Inflammatory macrophage treated with lipopolysaccharide for 4 hours (primary cell): ENCODE measurements around the gene NTRK1.

Source experiments
- DNase-seq: peaks from one replicate; pipeline ENCODE4 v3.0.0-alpha.2; 2020

The NTRK1 gene

DNA sequence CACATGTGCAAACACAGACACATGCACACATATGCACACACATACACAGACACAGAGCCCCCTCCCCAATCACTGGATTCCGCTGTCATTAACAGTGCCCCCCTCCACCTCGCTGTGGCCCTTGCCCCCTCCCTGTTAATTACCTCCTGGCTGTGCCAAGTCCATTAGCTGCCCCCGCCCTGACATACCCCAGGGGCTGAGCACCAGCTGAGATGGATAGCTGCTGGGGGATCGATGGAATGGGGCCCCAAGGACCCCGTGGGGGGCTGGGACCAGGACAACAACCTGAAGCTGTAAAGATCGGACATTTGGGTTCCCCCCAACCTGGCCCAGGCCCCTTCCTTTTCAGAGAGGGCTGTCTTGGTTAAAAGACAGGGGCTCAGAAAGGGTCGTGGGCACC, 23.3 kb downstream of the NTRK1 start:
- no peak for DNase-seq

DNA sequence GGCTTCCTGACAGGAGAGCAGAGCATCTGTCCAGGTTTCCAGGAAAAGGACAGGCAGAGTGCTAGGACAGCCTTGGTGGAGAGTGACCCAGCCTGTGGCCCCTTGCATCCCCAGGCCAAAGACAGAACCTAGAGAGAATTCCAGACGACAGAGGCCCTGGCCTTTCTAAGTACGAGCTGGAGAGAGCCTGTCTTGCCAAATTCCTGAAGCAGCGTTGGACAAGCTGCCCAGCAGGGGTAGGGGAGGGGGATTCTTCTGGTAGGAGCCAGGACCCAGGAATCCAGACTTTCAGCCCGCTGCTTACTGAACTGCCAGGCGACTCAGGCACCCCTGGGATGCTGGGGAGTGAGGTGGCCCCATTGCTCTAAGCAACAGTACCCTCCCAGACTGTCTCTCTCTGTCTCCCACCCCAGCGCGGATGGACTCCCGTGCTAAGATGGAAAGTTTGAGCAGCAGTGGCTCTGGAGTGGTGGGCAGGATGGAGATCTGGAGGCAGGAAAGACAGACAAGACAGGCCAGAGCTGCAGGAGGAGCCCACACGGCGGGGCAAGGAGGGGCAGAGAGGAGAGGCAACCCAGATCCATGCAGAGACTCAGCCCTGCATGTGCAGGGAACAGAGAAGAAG, 24.0 kb downstream of the NTRK1 start:
- DNase-seq, result no peak

DNA sequence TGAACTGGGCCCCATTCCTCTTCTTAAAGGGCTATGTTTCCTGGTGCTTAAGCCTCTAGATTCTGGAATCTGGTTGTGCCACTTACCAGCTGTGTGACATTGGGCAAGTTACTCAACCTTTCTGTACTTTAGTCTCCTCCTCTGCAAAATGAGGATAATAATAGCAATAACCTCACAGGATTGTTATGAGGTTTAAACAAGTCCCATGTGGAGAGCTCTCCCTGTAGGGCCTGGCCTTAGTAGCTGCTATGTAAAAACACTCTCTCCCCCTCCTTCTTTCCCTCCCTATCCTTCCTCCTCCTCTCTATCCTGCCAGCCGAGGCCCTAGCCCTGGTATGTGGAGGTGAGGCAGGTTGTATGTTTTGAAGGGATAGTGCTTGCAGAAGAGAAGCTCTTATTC, 24.6 kb downstream of the NTRK1 start:
- no peak for DNase-seq

DNA sequence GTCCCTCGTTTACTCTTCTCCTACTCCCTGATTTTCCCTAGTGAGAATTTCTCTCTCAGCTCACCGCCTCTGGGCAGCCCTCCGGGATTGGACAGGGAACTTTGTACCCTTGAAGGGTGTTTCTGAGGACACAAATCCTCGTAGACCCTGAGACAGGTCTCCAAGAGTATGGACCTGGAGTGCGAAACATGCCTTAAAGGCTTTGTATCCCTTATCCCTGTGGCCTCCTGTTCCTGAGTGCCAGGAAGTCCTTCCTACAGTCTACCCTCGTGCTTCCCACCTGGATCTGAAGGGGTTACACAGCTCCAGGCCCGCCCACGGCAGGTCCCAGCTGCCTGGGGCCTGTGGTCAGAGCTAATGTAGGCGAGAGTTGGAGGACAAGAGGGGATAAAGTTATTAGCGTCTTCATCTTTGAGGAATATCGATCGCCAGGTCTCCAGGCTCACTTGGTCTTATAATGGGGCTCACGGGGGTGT, 25.3 kb downstream of the NTRK1 start:
- no peak for DNase-seq

DNA sequence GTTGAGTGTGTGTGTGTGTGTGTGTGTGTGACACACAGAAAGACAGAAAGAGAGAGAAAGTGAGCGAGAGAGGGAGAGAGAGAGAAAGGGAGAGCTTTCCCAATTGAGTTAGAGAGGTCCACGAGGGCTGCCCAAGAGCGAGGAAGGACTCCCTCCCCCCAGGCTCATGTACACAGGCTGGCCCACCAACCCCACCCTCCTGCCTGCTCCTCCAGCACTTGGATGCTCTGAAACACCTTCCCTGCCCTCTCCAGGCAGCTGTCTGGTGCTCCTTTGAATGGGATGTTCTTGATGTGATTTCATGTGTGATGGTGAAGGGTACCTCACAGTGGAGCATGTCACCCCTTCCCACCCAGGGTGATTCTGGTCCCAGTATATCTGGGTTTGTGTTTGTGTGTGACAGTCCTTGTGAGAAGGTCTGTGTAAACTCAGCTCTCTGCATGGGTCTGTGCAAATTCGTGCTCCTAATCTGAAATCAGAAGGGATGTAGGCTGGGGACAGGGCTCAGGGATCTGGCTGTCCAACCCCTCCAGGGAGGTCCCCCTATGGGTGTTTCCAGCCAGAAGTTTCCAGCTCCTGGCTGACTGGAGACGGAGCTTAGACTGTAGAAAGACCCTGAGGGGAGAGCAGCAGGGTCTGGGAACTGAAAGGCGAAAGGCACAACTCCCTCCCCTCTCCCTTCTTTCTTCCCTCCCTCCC, 26.1 kb downstream of the NTRK1 start:
- DNase-seq, result no peak

DNA sequence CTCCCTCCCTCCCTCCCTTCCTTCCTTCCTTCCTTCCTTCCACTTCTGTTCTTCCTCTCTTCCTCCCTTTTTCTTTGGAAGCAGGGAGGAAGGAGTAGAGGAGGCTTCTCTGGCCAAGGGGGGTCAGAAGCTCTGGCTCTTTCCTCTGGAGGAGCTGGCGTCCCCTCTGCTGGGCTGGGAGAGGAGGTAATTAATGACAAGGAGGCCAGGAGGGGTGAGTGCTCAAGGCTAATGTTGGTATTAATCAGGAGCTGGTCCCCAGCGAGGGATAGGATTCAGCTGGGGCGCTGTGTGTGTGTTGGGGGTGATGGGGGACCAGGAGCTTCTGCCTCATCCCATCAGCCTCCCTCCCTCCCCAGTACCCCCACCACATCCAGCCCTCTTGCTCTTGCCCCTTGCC, 26.7 kb downstream of the NTRK1 start:
- no peak for DNase-seq

DNA sequence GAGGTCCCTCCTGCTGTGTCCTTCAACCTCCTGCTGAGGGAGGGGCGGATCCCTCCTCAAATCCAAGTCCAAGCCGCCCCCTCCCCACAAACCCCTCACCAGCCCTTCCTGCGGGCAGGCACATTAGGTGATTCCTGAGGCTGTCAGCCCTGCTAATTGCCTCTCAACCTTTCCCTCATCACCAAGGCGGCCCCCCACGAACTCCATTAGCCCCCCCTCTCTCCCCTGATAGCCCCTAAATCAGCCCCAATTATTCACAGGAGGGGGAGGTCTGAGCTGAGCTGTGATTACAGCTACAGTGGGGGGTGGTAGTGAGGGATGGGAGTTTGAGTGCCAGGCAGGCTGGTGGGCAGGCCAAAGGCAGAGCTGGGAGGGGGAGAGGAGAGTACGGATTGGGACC, 27.1 kb downstream of the NTRK1 start:
- no peak for DNase-seq

DNA sequence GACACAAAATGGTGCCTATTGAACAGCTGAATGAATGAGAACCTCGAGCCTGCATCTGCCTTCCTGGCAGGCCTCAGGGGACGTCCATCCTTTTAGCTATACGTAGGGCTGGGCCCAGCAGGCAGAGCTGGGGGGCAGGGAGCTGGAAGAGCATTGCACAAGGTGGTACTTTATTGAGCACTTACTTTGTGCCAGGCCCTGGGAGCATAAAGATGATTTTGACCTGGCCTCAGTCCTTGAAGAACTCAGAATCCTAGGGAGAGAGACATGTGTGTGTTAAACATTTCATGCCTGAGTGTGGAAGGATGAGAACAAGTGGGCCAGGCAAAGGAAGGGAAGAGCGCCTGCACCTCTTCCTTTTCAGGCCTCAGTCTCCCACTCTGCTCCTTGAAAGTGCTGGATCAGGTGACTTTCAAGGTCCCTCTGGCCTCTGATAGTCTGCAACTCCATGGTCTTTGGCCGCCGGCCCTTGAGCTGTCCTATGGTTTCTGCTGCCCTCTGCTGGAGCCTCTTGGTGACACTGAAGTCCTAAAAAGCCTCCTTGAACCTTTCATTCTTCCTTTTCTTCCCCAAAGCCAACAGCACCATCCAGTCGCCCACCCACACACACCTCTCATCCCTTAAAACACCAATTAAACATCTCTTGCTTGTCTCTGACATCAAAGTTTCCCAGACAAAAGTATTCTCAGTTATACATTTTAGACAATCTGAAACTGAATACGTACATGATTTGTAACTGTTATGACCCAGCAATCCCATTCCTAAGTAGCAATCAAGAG, 29.3 kb downstream of the NTRK1 start:
- DNase-seq, result peak; percentile 77

DNA sequence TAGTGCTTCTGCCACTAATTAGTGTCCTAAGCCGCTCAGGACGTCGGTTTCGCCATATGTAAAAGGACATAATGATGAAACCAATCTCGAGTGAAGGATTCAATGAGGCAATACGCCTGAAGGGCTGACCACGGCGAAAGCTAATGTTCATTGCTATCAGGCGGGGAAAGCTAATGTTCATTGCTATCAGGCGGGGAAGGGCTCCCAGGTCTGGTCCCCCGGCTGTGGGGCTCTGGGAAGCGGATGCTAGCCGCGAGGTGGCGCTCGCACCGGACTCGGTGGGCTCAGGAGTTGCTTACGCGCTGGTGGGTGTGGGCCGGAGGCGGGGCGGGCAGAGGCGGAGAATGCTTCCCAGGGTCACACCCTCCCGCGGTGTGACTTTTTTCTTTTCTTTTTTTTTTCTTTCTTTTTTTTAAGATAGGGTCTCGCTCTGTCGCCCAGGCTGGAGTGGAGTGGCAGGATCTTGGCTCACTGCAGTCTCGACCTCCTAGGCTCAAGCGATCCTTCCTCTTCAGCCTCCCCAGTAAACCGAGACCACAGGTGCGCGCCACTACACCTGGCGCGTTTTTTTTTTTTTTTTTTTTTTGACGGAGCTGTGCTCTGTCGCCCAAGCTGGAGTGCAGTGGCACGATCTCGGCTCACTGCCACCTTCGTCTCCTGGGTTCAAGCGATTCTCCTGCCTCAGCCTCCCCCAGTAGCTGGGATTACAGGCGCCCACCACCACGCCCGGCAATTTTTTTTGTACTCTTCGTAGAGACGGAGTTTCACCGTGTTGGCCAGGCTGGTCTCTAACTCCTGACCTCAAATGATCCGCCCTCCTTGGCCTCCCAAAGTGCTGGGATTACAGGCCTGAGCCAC, 31.8 kb downstream of the NTRK1 start:
- DNase-seq, result peak; percentile 97

DNA sequence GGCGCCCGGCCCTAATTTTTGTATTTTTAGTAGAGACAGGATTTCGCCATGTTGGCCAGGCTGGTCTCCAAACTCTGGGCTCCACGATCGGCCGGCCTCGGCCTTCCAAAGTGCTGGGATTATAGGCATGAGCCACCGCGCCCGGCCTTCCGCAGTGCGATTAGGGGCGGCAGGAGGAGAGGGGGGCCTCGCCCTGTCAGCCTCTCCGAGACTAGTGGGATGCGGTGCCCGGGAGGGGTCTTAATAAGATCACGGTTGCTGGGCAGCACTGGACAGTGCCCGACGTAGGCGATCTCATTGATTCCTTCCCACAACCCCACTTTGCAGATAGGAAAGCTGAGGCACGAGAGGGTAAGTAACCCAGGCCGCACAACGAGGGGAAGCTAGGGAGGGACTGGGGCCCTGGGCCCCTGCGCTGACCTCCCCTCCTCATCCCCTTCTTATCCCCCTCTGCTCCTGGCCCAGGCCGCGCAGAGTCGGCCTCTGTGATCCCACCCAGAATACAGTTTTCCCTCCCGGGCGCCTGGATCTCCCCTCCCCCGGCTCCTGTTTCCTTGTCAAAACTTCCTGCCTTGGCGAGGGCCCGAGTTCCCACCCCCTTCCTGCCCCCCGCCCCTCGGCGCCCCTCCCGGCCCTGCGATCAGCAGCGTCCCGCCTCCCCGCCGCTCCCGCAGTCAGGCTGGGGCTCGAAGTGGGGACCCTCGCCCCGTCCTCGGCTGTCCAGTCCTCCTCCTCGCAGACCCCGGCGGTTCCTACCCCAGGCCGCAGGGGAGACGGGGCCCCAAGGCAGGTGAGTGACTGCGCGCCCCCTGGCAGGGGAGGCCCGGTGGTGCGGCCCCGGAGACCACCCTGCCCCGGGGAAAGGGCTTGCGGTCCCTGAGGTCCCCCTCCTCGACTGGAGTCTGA, 32.6 kb downstream of the NTRK1 start, which contains the start of gene PEAR1:
Gene PEAR1, plus strand, starts transcription at position 671 of the 906 bp plus-strand sequence. CDS start 10,209 bp downstream, outside the sequence.
- DNase-seq, result no peak

DNA sequence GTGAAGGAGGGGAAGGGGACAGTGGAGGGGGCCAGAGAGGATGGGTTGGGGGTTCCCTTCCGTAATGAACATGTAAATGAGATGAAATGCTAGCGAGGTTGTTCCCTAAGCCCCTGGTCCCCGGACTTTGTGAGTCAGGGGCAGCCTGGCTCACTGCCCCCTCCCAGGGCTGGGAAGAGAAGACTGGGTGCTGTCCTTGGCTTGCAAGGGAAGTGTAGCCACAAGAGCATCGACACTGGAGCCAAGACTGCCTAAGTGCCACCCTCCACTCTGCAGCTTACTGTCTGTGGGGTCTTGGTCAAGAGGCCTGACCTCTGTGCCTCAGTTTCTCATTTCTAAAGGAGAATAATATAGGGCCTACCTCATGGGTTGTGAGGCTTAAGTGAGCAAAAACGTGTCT, 33.3 kb downstream of the NTRK1 start:
- DNase-seq, result no peak

DNA sequence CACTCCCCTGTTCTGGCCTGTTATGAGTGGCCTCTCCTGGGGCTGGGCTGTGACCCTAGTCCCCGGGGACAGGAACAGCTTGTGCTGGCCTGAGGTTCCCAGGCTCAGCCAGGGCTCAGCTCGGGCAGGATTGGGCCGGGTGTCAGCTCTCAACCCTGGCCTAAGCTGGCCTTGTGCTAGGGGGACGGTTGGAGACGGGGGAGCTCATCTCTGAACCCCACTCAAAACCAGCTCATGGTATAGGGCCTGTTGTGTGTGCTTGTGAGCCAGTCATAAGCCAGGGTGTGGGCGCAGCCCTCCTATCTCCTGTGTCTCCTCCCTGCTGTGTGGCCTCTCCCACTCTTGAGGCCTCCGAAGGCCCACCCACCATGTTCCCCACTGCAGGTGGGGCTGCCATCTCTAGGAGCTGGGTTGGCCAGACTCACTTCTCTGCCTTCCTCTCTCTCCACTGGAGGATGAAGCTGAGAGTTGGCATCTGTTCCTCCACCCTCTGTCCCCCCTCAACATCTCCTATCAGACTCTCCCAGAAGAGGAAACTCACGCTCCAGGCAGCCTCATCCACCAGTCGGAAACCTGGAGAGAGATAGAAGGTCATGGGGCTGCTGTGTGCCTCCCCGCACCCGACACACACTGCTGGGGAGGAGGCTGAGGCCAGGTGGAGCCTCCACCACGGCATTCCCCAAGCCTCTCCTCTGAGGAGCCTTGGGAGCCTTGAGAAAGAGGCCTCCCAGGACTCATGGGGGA, 34.2 kb downstream of the NTRK1 start:
- DNase-seq, result no peak

DNA sequence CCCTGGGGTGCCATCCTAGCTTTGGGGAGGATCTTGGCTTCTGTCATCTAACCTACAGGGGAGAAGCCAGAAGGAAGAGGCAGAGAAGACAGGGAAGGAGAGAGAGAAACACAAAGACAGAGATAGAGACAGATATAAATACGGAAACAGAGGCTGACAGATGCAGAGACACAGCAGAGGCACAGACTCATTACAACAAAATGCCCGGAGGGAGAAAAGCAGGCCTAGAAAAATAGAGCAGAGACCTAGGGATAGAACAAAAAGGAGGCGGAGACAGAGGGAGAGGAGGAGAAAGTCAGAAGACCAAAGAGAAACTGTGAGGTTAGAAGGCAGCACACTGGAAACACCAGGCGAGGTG, 34.8 kb downstream of the NTRK1 start:
- DNase-seq, result no peak

DNA sequence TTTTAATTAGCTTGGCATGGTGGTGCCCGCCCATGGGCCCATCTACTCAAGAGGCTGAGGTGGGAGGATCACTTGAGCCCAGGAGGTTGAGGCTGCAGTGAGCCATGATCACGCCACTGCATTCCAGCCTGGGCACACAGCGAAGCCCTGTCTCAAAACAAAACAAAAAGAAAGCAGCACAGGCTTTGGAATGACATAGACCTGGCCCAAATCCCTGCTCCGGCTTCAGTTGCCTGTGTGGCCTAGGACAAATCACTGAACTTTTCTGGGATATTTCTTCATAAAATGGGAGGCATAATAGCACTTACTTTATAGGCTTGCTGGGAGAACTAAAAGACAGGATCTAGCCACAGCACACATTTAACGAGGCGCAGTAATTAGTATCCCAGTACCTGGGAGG, 35.3 kb downstream of the NTRK1 start:
- no peak for DNase-seq

DNA sequence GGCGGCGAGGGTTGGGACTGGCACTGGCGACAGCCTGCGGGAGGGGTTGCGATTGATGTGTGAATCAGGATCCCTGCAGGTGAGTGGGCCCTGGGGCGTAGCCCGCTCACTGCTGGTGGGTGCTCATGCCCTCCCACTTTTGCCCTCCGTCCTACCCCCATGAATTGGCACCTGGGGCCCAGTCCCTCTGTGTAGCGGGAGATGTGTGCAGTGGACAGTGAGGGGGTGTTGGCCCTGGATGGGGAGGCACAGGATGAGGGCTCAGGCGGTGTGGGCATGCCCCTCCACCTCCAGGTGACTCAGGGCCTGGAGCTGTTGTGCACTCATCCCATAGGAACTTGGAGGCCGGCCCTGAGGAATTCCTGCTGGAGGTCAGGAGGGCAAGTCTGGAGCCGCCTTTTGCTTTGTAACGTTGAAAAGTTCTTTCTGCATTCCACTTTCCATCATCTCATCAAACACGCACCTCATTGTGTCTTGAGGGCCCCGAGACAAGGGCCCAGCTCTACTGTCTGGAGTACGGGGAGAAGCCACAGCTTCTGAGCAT, 35.9 kb downstream of the NTRK1 start:
- no peak for DNase-seq

DNA sequence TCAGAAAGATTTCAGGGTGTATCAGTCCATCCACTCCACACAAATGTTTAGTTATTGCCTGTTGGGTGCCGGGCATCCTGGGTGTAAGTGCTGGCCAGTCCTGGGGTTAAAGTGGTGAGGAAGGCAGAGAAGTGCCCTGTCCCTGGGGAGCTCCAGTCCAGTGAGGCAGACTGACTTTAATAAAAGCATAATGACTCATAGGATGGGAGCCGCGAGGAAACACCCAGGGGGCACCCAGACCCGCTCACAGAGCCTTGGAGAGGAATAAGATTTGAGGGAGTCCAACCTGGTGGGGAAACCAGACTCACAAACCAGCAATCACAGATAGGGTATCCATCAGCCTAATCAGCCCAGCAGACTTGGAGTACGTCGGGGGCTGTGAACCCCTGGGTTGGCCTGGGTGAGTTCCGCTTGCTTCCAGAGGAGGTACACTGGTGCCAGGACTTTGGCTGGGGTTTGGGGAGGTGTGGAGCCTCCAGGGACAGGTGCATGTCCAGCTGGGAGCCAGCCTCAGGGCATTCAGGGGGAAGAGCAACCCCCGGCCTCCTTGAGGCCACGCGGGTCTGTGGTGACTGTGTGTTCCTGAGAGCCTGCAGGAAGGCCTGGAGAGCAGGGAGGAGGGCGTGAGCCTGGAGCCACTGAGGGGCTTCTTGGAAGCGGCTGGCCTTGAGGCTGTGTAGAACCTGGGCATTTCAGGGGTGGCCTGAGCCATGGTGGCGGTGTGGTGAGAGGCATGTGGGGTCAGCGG, 36.6 kb downstream of the NTRK1 start:
- no peak for DNase-seq

DNA sequence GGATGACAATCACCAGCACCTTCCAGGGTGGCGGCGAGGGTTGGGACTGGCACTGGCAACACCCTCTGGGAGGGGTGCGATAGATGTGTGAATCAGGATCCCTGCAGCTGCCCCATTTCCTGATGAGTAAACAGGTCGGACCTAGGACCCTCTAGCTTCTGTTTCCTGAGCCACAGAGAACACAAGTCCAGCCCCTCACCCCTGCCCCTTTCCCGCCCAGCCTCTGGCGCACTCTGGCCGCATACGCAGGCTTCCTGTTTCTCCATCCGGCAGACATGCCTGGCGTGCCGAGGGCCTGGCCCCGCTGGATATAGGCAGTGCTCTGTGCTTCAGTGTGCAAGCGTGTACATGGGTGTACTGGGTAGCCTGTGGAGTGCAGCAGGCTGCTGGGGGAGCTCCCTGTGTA, 37.5 kb downstream of the NTRK1 start:
- DNase-seq, result no peak

DNA sequence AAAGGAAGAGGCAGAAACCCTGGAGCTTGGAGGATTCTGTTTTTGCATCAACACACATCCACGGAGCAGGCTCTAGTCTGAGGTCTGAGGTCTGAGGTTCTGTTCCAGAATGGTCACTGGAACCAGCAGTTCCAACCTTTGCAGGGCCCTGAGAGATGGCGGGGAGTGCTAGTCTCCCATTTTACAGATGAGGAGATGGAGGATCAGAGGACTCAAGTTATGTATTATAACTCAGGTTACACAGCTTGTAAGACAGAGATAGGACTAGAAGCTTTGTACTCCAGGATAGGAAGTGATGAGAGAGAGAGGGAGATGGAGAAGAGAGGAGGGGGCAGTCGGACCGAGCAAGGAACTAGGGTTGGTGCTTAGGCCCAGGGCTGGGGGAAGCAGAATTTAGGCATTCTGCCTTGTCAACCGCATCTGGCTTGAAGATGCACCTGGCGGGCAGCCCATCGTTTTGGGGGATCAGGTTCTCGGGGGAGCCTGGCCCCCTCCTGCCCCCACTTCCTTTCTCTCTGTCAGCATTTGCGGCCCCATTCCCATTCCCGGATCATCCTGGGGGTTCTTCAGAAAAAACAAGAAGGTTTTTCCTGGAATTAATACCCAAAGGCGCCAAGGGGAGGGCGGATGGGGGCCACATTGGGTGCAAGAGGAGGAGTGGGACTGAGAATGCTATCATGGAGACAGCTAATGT, 38.5 kb downstream of the NTRK1 start:
- DNase-seq, result no peak

DNA sequence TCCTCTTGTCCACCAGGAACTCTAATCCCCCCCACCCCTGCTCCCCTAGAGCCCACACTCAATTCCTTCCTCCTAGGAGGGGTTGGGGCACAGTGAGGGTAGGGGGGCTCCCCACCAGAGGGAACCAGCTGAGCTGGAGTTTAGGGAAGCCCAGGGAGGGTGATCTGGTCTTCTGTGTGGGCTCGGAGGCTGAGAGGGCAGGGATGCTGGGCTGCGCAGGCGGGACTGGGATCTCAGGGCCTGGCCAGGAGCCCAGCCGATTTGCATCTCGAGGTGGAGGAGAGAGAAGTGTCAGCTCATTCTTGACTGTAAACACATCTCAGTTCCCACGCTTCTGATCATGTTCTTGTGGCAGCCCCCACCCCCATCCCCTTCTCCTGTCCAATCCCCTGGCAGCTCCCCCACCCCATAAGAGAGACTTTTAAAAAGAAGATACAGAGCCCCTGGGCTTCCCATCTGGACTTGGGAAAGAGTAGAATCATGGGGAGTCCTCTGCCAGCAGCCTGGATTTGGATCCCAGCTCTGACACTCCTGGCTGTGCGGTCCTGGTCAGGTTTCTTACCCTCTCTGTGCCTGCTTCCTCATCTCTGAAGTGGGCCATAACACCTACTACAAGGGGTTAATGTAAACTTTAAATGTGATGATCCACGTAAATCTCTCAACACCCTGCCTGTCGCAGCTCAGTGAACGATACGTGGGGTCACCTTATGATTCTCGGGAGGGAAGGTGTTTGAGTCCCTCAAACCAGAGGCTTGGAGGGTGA, 39.5 kb downstream of the NTRK1 start:
- DNase-seq, result no peak
